ENCODE measurements around the gene PPP1R2. TPM values are rescaled to one million over a fixed set of nuclear protein-coding genes. Genes with fewer than 3 reads are reported as not detected.

The PPP1R2 gene
- total and polyA plus RNA-seq, 12 donors, result 13.6 to 179 (median 49.5) TPM

DNA sequence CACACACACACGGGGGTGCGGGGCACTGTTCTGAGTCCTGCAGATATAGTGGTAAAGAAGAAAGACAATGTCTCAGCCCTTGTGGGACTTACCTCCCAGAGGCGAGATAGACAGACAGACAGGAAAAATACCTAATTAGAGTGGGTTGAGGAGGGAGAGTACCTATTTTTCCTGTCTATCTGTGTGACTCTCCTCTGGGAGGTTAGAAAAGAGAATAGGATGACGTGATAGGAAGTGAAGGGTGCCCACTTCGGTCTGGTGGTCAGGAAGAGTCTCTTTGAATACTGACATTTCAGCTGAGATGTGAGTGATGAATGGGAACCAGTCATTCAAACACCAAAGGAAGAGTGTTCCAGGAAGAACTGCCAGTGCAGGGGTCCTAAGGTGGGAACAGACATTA is 44.7 kb upstream of the PPP1R2 start:
- no peak overlapping the region for H3K4me3 ChIP-seq
- no peaks in the 10 kb centered on the region for H3K4me1 ChIP-seq (replicated peaks in 1 of 2)
- TF ChIP-seq, protein P1, sequence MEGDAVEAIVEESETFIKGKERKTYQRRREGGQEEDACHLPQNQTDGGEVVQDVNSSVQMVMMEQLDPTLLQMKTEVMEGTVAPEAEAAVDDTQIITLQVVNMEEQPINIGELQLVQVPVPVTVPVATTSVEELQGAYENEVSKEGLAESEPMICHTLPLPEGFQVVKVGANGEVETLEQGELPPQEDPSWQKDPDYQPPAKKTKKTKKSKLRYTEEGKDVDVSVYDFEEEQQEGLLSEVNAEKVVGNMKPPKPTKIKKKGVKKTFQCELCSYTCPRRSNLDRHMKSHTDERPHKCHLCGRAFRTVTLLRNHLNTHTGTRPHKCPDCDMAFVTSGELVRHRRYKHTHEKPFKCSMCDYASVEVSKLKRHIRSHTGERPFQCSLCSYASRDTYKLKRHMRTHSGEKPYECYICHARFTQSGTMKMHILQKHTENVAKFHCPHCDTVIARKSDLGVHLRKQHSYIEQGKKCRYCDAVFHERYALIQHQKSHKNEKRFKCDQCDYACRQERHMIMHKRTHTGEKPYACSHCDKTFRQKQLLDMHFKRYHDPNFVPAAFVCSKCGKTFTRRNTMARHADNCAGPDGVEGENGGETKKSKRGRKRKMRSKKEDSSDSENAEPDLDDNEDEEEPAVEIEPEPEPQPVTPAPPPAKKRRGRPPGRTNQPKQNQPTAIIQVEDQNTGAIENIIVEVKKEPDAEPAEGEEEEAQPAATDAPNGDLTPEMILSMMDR (IDR thresholded peaks at IDR 0.05), result no peak
- TF ChIP-seq POLR2A (IDR thresholded peaks at IDR 0.05), result no peak
- H3K27ac ChIP-seq, result no peak overlapping the region
- WGBS, 4 donors, result 77 to 82% (median 80%) methylated on average over 5 of the region's 5 CpGs
- no peaks in the 10 kb centered on the region for H3K36me3 ChIP-seq (replicated peaks in 1 of 2)
- H3K9me3 ChIP-seq (replicated peaks in 1 of 3), result no peaks in the 10 kb centered on the region
- intact Hi-C loops (cut with DNase I), result no loop called here
- no peaks in the 10 kb centered on the region for H3K27me3 ChIP-seq
- no peak for DNase-seq

DNA sequence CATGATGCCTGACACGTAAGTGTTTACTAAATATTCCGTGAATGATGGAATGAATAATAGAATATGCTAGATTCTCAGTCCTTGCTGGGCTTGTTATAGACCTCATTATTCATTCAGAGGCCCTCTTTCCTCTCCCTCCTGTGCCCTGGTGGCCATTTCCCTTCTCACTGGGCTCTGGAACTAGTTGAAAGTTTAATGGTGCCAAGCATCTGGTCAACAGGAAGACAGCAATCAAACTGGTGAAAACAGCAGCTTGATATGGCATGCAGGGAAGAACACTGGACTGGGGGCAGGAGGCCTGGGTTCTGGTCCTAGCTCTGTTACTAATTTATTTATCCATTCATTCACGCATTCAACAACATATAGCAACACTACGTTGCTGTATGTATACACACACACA is 44.3 kb upstream of the PPP1R2 start:
- DNase-seq, result no peak
- no peaks in the 10 kb centered on the region for H3K4me1 ChIP-seq (replicated peaks in 1 of 2)
- TF ChIP-seq POLR2A (IDR thresholded peaks at IDR 0.05), result no peak
- TF ChIP-seq, protein P1 (IDR thresholded peaks at IDR 0.05), result no peak
- H3K4me3 ChIP-seq, result no peak overlapping the region
- intact Hi-C loops (cut with DNase I), result no loop called here
- no peak overlapping the region for H3K27ac ChIP-seq
- WGBS, 4 donors, result 73 to 88% (median 80%) methylated on average over 4 of the region's 4 CpGs
- no peaks in the 10 kb centered on the region for H3K36me3 ChIP-seq (replicated peaks in 1 of 2)
- H3K9me3 ChIP-seq (replicated peaks in 1 of 3), result no peaks in the 10 kb centered on the region
- no peaks in the 10 kb centered on the region for H3K27me3 ChIP-seq

DNA sequence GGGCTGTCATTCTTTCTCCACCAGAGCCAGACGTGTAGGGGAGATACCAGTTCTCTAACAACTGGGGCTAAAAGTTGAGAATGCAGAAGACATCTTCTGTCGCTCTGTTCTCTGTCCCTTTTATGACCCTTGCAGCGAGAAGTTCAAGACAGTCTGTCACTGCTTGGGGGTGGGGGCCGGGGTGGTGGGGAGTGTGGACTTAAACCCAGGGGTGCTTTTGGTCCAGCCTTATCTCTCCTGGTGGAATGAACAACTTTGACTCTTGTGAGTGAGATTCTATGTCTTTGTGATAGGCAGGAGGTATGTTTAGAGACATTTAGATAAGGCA is 41.4 kb upstream of the PPP1R2 start:
- Histone ChIP-seq H3K4me3 (no peak overlapping the region), H3K36me3 (replicated peaks in 1 of 2) (no peaks in the 10 kb centered on the region), H3K4me1 (replicated peaks in 1 of 2) (no peaks in the 10 kb centered on the region), H3K27me3 (no peaks in the 10 kb centered on the region), H3K9me3 (replicated peaks in 1 of 3) (no peaks in the 10 kb centered on the region), H3K27ac (peak overlapping the region in 1 of 5 donors; percentile 55)
- intact Hi-C loops (cut with DNase I), result no loop called here
- TF ChIP-seq, protein P1 (IDR thresholded peaks at IDR 0.05), result no peak
- no peak for TF ChIP-seq POLR2A (IDR thresholded peaks at IDR 0.05)
- DNase-seq, result no peak
- 59 to 77% (median 64%) methylated on average over 4 of the region's 4 CpGs for WGBS, 4 donors

DNA sequence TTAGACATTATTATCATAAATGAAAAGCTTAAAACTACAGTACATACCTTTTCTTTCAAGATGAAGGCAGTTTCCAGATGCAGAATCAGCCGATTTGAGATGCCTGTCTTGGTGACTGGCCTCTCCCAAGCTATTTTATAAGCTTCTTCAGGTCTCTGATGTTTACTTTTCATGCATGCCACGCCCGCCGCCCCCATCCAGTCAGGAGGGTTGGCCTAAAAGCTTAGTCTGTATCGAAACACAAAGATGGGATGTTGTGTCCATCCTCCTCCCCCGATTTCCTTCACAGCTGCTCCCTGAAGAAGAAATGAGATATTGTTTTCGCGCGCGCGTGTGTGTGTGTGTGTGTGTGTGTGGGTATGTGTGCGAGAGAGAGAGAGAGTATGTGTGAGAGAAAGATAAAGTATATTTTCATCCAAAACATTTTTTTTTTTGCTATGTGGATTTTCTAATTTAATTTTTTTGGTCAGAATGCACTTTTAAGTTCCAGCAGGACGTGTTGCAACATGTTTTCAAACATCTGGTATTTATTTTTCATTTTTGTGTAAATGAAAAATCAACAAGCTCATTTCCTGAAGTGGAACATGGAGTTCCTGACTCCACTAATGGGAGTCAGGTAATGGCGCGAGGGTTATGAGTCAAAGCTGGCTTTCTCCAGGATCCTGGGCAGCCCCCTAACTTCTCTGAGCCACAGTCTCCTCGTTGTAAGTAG is 40.9 kb upstream of the PPP1R2 start, which contains the start of gene APOD:
APOD (minus strand) TSS at position 110 of the 712 bp plus-strand sequence. CDS start 4,479 bp downstream, outside the sequence.
- no peaks in the 10 kb centered on the region for H3K9me3 ChIP-seq (replicated peaks in 1 of 3)
- H3K4me1 ChIP-seq (replicated peaks in 1 of 2), result no peaks in the 10 kb centered on the region
- no peak within 1 kb of the TSS for H3K4me3 ChIP-seq
- TF ChIP-seq POLR2A (IDR thresholded peaks at IDR 0.05), result no peak
- TF ChIP-seq, protein P1 (IDR thresholded peaks at IDR 0.05), result no peak
- no peaks in the 10 kb centered on the region for H3K27me3 ChIP-seq
- WGBS, 4 donors, result 50 to 66% (median 52%) methylated on average over 16 of the region's 16 CpGs
- peak in 1 of 7 donors; percentile 26 for DNase-seq
- H3K27ac ChIP-seq, result peak within 1 kb of the TSS in 1 of 5 donors; percentile 55
- no peaks in the 10 kb centered on the region for H3K36me3 ChIP-seq (replicated peaks in 1 of 2)
- intact Hi-C loops (cut with DNase I), result no loop called here
